ENCODE measurements around the gene GPC5.

DNA sequence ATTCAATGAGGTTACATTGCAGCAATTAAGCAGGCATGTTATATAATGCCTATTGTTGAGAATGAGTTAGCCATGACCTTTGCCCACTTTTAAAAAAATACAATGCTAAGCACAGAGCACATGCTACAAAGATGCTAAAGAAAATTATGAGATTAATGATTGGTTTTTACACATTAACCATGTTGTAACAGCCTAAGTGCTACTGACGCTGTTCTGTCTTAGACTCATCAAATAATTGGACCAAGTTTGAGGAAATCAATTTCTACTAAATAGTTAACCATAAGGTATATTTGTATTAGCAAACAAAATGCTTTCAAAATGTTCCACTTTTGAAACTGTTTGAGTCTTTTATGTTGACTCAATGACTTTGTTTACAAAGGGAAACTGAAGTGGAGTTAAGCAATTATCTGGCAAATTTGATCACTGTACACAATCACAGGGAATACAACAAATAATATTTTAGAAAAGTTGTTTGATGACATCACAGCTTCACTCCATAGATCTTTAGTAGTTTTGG, 36.6 kb upstream of the GPC5 start:
- TF ChIP-seq, protein P1, sequence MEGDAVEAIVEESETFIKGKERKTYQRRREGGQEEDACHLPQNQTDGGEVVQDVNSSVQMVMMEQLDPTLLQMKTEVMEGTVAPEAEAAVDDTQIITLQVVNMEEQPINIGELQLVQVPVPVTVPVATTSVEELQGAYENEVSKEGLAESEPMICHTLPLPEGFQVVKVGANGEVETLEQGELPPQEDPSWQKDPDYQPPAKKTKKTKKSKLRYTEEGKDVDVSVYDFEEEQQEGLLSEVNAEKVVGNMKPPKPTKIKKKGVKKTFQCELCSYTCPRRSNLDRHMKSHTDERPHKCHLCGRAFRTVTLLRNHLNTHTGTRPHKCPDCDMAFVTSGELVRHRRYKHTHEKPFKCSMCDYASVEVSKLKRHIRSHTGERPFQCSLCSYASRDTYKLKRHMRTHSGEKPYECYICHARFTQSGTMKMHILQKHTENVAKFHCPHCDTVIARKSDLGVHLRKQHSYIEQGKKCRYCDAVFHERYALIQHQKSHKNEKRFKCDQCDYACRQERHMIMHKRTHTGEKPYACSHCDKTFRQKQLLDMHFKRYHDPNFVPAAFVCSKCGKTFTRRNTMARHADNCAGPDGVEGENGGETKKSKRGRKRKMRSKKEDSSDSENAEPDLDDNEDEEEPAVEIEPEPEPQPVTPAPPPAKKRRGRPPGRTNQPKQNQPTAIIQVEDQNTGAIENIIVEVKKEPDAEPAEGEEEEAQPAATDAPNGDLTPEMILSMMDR (IDR thresholded peaks at IDR 0.05; ENCODE audit: low read depth, low read length, missing input control), result no peak
- TF ChIP-seq YY1 (IDR thresholded peaks at IDR 0.05) (peak; percentile 55), SP1 (IDR thresholded peaks at IDR 0.05) (peak; percentile 64), JUND (IDR thresholded peaks at IDR 0.05) (peak; percentile 61 to 69), TAF1 (conservative IDR thresholded peaks at IDR 0.05) (no peak), RAD21 (IDR thresholded peaks at IDR 0.05) (peak in 1 of 2 donors; percentile 16), EGR1 (IDR thresholded peaks at IDR 0.05; ENCODE audit: low read depth in 2 of 2) (no peak), HNF4A (conservative IDR thresholded peaks at IDR 0.05) (peak; percentile 73 to 80)
- TF ChIP-seq, protein P2, sequence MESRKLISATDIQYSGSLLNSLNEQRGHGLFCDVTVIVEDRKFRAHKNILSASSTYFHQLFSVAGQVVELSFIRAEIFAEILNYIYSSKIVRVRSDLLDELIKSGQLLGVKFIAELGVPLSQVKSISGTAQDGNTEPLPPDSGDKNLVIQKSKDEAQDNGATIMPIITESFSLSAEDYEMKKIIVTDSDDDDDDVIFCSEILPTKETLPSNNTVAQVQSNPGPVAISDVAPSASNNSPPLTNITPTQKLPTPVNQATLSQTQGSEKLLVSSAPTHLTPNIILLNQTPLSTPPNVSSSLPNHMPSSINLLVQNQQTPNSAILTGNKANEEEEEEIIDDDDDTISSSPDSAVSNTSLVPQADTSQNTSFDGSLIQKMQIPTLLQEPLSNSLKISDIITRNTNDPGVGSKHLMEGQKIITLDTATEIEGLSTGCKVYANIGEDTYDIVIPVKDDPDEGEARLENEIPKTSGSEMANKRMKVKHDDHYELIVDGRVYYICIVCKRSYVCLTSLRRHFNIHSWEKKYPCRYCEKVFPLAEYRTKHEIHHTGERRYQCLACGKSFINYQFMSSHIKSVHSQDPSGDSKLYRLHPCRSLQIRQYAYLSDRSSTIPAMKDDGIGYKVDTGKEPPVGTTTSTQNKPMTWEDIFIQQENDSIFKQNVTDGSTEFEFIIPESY (IDR thresholded peaks at IDR 0.05), result peak; percentile 70
- TF ChIP-seq, protein P3, sequence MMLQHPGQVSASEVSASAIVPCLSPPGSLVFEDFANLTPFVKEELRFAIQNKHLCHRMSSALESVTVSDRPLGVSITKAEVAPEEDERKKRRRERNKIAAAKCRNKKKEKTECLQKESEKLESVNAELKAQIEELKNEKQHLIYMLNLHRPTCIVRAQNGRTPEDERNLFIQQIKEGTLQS (IDR thresholded peaks at IDR 0.05), result peak; percentile 8
- TF ChIP-seq, protein P4, sequence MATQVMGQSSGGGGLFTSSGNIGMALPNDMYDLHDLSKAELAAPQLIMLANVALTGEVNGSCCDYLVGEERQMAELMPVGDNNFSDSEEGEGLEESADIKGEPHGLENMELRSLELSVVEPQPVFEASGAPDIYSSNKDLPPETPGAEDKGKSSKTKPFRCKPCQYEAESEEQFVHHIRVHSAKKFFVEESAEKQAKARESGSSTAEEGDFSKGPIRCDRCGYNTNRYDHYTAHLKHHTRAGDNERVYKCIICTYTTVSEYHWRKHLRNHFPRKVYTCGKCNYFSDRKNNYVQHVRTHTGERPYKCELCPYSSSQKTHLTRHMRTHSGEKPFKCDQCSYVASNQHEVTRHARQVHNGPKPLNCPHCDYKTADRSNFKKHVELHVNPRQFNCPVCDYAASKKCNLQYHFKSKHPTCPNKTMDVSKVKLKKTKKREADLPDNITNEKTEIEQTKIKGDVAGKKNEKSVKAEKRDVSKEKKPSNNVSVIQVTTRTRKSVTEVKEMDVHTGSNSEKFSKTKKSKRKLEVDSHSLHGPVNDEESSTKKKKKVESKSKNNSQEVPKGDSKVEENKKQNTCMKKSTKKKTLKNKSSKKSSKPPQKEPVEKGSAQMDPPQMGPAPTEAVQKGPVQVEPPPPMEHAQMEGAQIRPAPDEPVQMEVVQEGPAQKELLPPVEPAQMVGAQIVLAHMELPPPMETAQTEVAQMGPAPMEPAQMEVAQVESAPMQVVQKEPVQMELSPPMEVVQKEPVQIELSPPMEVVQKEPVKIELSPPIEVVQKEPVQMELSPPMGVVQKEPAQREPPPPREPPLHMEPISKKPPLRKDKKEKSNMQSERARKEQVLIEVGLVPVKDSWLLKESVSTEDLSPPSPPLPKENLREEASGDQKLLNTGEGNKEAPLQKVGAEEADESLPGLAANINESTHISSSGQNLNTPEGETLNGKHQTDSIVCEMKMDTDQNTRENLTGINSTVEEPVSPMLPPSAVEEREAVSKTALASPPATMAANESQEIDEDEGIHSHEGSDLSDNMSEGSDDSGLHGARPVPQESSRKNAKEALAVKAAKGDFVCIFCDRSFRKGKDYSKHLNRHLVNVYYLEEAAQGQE (IDR thresholded peaks at IDR 0.05), result peak; percentile 54
